ENCODE measurements around the gene FOXP1. TPM values are rescaled to one million over a fixed set of nuclear protein-coding genes. Genes with fewer than 3 reads are reported as not detected.

The FOXP1 gene
- total RNA-seq, 4 donors from 2014 or later, result 169 to 300 (median 202) TPM

- Histone ChIP-seq H3K27ac (peak overlapping the region in 1 of 4 donors; percentile 2), H3K4me1 (peaks cover 0 to 67% (median 6%) of the 10 kb centered on the region in 3 donors), H3K36me3 (no peaks in the 10 kb centered on the region), H3K4me3 (no peak overlapping the region), H3K9me3 (no peaks in the 10 kb centered on the region), H3K27me3 (no peaks in the 10 kb centered on the region)
- WGBS, 2 donors (ENCODE audit: low coverage in 1 of 2), result 84 to 93% methylated on average over 3 to 4 of the region's 4 CpGs
- ATAC-seq, result no peak
- TF ChIP-seq CTCF (IDR thresholded peaks at IDR 0.05) (no peak), POLR2AphosphoS5 (IDR thresholded peaks at IDR 0.05) (no peak), EP300 (IDR thresholded peaks at IDR 0.05) (no peak), POLR2A (IDR thresholded peaks at IDR 0.05) (no peak)
These were observed 490.9 kb downstream of the FOXP1 start for GRCh38 chr3:71092665-71093064.

- TF ChIP-seq POLR2A (IDR thresholded peaks at IDR 0.05) (no peak), POLR2AphosphoS5 (IDR thresholded peaks at IDR 0.05) (no peak), CTCF (IDR thresholded peaks at IDR 0.05) (no peak), EP300 (IDR thresholded peaks at IDR 0.05) (no peak)
- WGBS, 2 donors (ENCODE audit: low coverage in 1 of 2), result 82 to 100% methylated on average over 1 to 3 of the region's 3 CpGs
- no peaks in the 10 kb centered on the region for H3K27me3 ChIP-seq
- no peak overlapping the region for H3K4me3 ChIP-seq
- ATAC-seq, result no peak
- H3K9me3 ChIP-seq, result no peaks in the 10 kb centered on the region
- no peaks in the 10 kb centered on the region for H3K36me3 ChIP-seq
- H3K27ac ChIP-seq, result no peak overlapping the region
- peaks cover 6 to 69% (median 7%) of the 10 kb centered on the region in 3 donors for H3K4me1 ChIP-seq
These were observed 493.3 kb downstream of the FOXP1 start for GRCh38 chr3:71090207-71090606.

GRCh38 chr3:71089271-71089847 is 494.2 kb downstream of the FOXP1 start:
- WGBS, 2 donors (ENCODE audit: low coverage in 1 of 2), result 90 to 94% methylated on average over 2 of the region's 3 CpGs
- no peaks in the 10 kb centered on the region for H3K36me3 ChIP-seq
- TF ChIP-seq CTCF (IDR thresholded peaks at IDR 0.05) (no peak), POLR2AphosphoS5 (IDR thresholded peaks at IDR 0.05) (no peak), EP300 (IDR thresholded peaks at IDR 0.05) (no peak), POLR2A (IDR thresholded peaks at IDR 0.05) (no peak)
- no peak for ATAC-seq
- H3K4me1 ChIP-seq, result peaks cover 6 to 69% (median 7%) of the 10 kb centered on the region in 3 donors
- no peak overlapping the region for H3K4me3 ChIP-seq
- H3K27me3 ChIP-seq, result no peaks in the 10 kb centered on the region
- peak overlapping the region in 1 of 4 donors; percentile 4 for H3K27ac ChIP-seq
- H3K9me3 ChIP-seq, result no peaks in the 10 kb centered on the region

- TF ChIP-seq CTCF (IDR thresholded peaks at IDR 0.05), result no peak
- no peak for TF ChIP-seq POLR2A (IDR thresholded peaks at IDR 0.05)
- no peak for TF ChIP-seq EP300 (IDR thresholded peaks at IDR 0.05)
- TF ChIP-seq POLR2AphosphoS5 (IDR thresholded peaks at IDR 0.05), result no peak
- H3K27me3 ChIP-seq, result no peaks in the 10 kb centered on the region
- ATAC-seq, result no peak
- no peaks in the 10 kb centered on the region for H3K9me3 ChIP-seq
- H3K36me3 ChIP-seq, result no peaks in the 10 kb centered on the region
- H3K4me3 ChIP-seq, result no peak overlapping the region
- 84 to 87% methylated on average over 3 of the region's 4 CpGs for WGBS, 2 donors (ENCODE audit: low coverage in 1 of 2)
- peak overlapping the region in 1 of 4 donors; percentile 4 for H3K27ac ChIP-seq
- peaks cover 6 to 70% (median 7%) of the 10 kb centered on the region in 3 donors for H3K4me1 ChIP-seq
These were observed 494.8 kb downstream of the FOXP1 start for GRCh38 chr3:71088742-71089141.

- H3K4me1 ChIP-seq, result peaks cover 6 to 66% (median 7%) of the 10 kb centered on the region in 3 donors
- 87 to 93% methylated on average over 3 to 7 of the region's 8 CpGs for WGBS, 2 donors (ENCODE audit: low coverage in 1 of 2)
- TF ChIP-seq EP300 (IDR thresholded peaks at IDR 0.05) (no peak), POLR2A (IDR thresholded peaks at IDR 0.05) (no peak), CTCF (IDR thresholded peaks at IDR 0.05) (no peak), POLR2AphosphoS5 (IDR thresholded peaks at IDR 0.05) (no peak)
- H3K9me3 ChIP-seq, result no peaks in the 10 kb centered on the region
- ATAC-seq, result no peak
- no peak overlapping the region for H3K27ac ChIP-seq
- H3K4me3 ChIP-seq, result no peak overlapping the region
- no peaks in the 10 kb centered on the region for H3K27me3 ChIP-seq
- H3K36me3 ChIP-seq, result no peaks in the 10 kb centered on the region
These were observed 495.4 kb downstream of the FOXP1 start for GRCh38 chr3:71088019-71088708.
